SU-DHL-6 (cell line): ENCODE measurements around the gene GOLGA6C.
"Not testable (repeated sequence)": the region's sequence is repeated elsewhere in the genome, so short reads cannot be mapped to it uniquely, and the experiment has no call there.

ENCODE experiments used
- H2AFZ ChIP-seq: fragments of 200-600 bp; sonication (generic); 2 replicates; pipeline ENCODE4 v1.6.1; 2014; ENCODE audit warnings: low read depth, mild to moderate bottlenecking, moderate library complexity, mixed read lengths, antibody characterized with exemption, low read length; ENCODE audit not compliant: severe bottlenecking
- H3F3A ChIP-seq: fragments of 200-600 bp; shearing (Covaris generic); 2 replicates; pipeline ENCODE4 v1.6.0; 2016; ENCODE audit warnings: antibody characterized with exemption, mild to moderate bottlenecking; ENCODE audit not compliant: insufficient read depth
- H3K27ac ChIP-seq: fragments of 200-600 bp; sonication (generic); 2 replicates; pipeline ENCODE4 v1.5.1; 2016; ENCODE audit warnings: low read depth, mild to moderate bottlenecking, low read length, moderate library complexity, mixed read lengths
- H3K27me3 ChIP-seq: fragments of 200-600 bp; sonication (generic), shearing (Covaris generic); 2 replicates; pipeline ENCODE4 v1.6.0; 2014; ENCODE audit warnings: mild to moderate bottlenecking, low read length
- H3K36me3 ChIP-seq: fragments of 200-600 bp; sonication (generic); 2 replicates; pipeline ENCODE4 v1.6.1; 2014; ENCODE audit warnings: mild to moderate bottlenecking, low read length, mixed read lengths
- H3K4me2 ChIP-seq: fragments of 300-600, 200-600 bp; shearing (Covaris generic), sonication (generic); 2 replicates; pipeline ENCODE4 v1.6.0; 2014; ENCODE audit warnings: low read length, low read depth, mild to moderate bottlenecking; ENCODE audit not compliant: poor library complexity, severe bottlenecking
- H3K4me3 ChIP-seq: fragments of 200-600 bp; sonication (generic); 2 replicates; pipeline ENCODE4 v1.5.1; 2014; ENCODE audit warnings: antibody characterized with exemption, low read length, mild to moderate bottlenecking, mixed read lengths; ENCODE audit not compliant: insufficient read depth, poor library complexity, severe bottlenecking
- H3K79me2 ChIP-seq: fragments of 200-600 bp; sonication (generic); 2 replicates; pipeline ENCODE4 v1.6.1; 2014; ENCODE audit warnings: mild to moderate bottlenecking, low read length, moderate library complexity; ENCODE audit not compliant: insufficient read depth
- H3K9ac ChIP-seq: fragments of 200-600 bp; sonication (generic); 2 replicates; pipeline ENCODE4 v1.7.0; 2014; ENCODE audit warnings: mild to moderate bottlenecking, low read length
- H3K9me2 ChIP-seq: fragments of 200-600 bp; sonication (generic); replicated peaks from 2 replicates; pipeline ENCODE4 v1.6.1; 2014; ENCODE audit warnings: low read length; ENCODE audit not compliant: insufficient read depth
- H3K9me3 ChIP-seq: fragments of 200-600 bp; sonication (generic); 2 replicates; pipeline ENCODE4 v1.6.1; 2014; ENCODE audit warnings: low read length, mixed read lengths; ENCODE audit not compliant: insufficient read depth
- H4K20me1 ChIP-seq: fragments of 200-600 bp; sonication (generic); 2 replicates; pipeline ENCODE4 v1.6.1; 2014; ENCODE audit warnings: low read depth, mild to moderate bottlenecking, antibody characterized with exemption, low read length, moderate library complexity, mixed read lengths
- EZH2phosphoT487 ChIP-seq: fragments of 200-600 bp; sonication (generic), shearing (Covaris generic); conservative IDR thresholded peaks from 2 replicates; pipeline ENCODE4 v1.6.1; 2018; ENCODE audit warnings: mild to moderate bottlenecking, antibody characterized with exemption, low read length, moderate library complexity, mixed read lengths
- TF ChIP-seq, protein P1 (sequence below): fragments of 200-600 bp; sonication (generic); IDR thresholded peaks from one replicate; pipeline ENCODE4 v1.5.1; 2017; ENCODE audit warnings: antibody characterized with exemption, mild to moderate bottlenecking, low read length, moderate library complexity; ENCODE audit not compliant: insufficient read depth, poor library complexity, severe bottlenecking

The GOLGA6C gene

DNA sequence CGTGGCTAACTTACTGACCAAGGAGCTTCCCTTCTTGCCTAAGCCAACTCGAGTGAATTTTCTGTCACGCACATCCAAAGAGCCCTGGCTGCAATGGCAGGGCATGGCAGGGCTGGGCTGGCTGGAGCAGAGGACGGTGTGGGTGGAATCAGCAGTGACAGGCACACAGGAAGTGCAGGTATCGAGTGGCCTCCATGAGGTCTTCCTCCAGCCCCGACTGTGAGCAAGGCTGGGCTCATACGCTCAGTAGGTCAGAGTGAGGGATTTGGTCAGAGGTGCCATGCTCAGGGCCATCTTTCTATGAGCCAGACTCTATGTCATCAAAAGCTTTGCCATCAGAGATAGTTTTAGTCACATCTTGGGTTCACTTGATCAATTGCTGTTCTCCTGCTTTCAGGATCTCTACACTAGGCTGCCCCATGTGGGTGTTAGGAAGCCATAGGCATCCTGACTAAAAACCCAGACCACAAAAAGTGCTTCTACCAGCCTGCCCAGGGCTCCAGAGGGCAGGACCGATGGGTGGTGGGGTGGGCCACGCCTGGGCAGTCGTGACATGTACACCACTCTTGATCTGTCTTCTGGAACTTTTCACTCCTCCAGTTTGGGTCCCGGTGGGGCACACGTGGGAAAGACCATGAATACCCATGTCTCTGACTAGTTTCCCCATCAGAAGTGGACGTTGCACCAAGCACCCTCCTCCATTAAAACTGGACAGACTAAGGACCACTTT is 55.1 kb downstream of the GOLGA6C start:
- Histone ChIP-seq H3K27ac (no peak overlapping the region), H3K4me2 (no peak overlapping the region), H3K27me3 (no peaks in the 10 kb centered on the region), H3K4me3 (no peak overlapping the region), H3K36me3 (no peaks in the 10 kb centered on the region), H3K9me2 (no peaks in the 10 kb centered on the region), H3K9ac (no peak overlapping the region), H2AFZ (no peak overlapping the region), H4K20me1 (no peaks in the 10 kb centered on the region), H3K9me3 (no peaks in the 10 kb centered on the region), H3K79me2 (no peaks in the 10 kb centered on the region), H3F3A (no peaks in the 10 kb centered on the region)
- TF ChIP-seq, protein P1, sequence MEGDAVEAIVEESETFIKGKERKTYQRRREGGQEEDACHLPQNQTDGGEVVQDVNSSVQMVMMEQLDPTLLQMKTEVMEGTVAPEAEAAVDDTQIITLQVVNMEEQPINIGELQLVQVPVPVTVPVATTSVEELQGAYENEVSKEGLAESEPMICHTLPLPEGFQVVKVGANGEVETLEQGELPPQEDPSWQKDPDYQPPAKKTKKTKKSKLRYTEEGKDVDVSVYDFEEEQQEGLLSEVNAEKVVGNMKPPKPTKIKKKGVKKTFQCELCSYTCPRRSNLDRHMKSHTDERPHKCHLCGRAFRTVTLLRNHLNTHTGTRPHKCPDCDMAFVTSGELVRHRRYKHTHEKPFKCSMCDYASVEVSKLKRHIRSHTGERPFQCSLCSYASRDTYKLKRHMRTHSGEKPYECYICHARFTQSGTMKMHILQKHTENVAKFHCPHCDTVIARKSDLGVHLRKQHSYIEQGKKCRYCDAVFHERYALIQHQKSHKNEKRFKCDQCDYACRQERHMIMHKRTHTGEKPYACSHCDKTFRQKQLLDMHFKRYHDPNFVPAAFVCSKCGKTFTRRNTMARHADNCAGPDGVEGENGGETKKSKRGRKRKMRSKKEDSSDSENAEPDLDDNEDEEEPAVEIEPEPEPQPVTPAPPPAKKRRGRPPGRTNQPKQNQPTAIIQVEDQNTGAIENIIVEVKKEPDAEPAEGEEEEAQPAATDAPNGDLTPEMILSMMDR: no peak
- TF ChIP-seq EZH2phosphoT487: no peak

DNA sequence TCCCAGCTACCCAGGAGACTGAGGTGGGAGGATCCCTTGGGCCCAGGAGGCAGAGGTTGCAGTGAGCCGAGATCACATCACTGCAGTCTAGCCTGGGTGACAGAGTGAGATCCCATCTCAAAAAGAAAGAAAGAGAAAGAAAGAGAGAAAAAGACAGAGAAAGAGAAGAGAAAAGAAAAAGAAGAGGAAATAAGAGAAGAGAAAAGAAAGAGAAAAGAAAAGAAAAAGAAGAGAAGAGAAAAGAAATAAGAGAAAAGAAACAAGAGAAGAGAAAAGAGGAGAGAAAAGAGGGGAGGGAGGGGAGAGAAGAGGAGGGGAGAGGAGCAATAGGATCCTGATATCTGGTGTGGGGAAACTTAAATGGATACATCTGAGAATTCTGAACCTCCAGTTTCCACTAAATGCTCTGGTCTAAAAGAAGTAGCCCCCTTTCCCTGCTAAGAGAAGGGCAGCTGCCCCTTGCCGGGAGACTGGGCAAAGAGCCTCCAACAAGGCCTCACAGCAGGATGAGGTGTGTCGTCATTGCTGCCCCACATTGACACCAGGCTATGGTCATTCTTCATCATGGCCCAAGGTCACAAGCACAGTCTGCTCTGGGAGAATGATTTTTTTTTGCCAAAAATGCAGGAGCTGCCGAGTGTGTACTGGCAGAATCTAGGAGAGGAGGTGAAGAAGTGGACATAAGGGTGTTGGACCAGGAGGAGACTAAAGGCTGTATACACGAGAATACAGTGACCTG is 56.6 kb downstream of the GOLGA6C start:
- Histone ChIP-seq H3K4me2 (no peak overlapping the region), H3K4me3 (no peak overlapping the region), H3K9me3 (no peaks in the 10 kb centered on the region), H4K20me1 (no peaks in the 10 kb centered on the region), H3K27ac (no peak overlapping the region), H3K27me3 (no peaks in the 10 kb centered on the region), H3F3A (no peaks in the 10 kb centered on the region), H3K36me3 (no peaks in the 10 kb centered on the region), H3K79me2 (no peaks in the 10 kb centered on the region), H2AFZ (no peak overlapping the region), H3K9me2 (no peaks in the 10 kb centered on the region), H3K9ac (no peak overlapping the region)
- TF ChIP-seq EZH2phosphoT487: no peak
- TF ChIP-seq, protein P1: no peak

DNA sequence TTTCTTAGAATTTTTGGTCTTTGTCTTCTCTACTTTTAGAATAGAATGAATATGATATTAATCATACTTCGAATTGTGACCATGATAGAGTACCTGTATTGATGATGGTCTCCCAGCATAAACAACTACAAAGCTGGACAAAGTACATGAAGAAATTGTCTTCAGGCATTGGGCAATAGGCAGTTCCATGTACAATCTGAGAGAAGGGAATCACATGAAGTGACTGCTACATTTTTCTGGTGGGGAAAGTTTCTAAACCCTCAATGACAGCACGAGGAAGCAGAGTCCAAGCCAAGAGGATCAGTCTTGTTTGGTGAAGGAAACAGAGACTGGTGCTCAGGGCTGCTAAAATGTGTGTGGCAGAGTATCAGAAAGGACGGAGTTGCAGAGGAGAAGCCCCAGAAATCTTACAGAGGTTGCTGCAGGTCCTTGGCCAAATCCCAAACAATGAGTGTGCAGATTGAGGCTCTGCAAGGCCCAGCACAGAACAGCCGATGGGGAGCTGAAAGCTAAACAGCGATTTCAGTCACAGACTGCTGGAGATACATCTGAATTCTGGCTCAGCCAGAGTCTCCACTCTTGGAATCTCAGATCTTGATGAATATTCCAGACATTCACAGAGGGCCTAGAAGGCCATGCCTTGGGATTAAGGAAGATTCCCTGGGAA is 61.2 kb downstream of the GOLGA6C start:
- not testable (repeated sequence) for H3K4me3 ChIP-seq

More for the DNA sequence above, 61.2 kb downstream of the GOLGA6C start:
- H3K4me2 ChIP-seq, H2AFZ ChIP-seq, H3K9me3 ChIP-seq, H3F3A ChIP-seq, H4K20me1 ChIP-seq, H3K36me3 ChIP-seq, H3K9ac ChIP-seq, H3K27ac ChIP-seq, H3K9me2 ChIP-seq, H3K27me3 ChIP-seq, H3K79me2 ChIP-seq: not testable (repeated sequence)
